ENCODE data around the gene ABL1. TPM values are rescaled to one million over a fixed set of nuclear protein-coding genes. Genes with fewer than 3 reads are reported as not detected.

The ABL1 gene
- total and polyA plus RNA-seq, 2 of the 13 experiments (the other 11 are each of a cell fraction or from before 2014, with no cell fraction given) = 10.8 to 20.4 TPM

GRCh38 chr9:130835441-130836298, 616 bp downstream of the ABL1 start (continued):
- TF ChIP-seq SNAPC4 (CRISPR knock-in tag; IDR thresholded peaks at IDR 0.05) (no peak), DNMT3B (CRISPR knock-in tag; conservative IDR thresholded peaks at IDR 0.05) (no peak), ZNF614 (CRISPR knock-in tag; IDR thresholded peaks at IDR 0.05; ENCODE audit: borderline replicate concordance) (no peak), ZNF383 (CRISPR knock-in tag; IDR thresholded peaks at IDR 0.05; ENCODE audit: borderline replicate concordance) (no peak), ZNF574 (CRISPR knock-in tag; IDR thresholded peaks at IDR 0.05) (no peak), ZNF816 (CRISPR knock-in tag; IDR thresholded peaks at IDR 0.05; ENCODE audit: borderline replicate concordance) (0 out of 2 replicates have a peak, but pooled peaks have one; percentile 11), PATZ1 (CRISPR knock-in tag; IDR thresholded peaks at IDR 0.05) (peak; percentile 39; the same call in 1 of the 2 replicates), SSRP1 (CRISPR knock-in tag; IDR thresholded peaks at IDR 0.05) (no peak), KDM5B (CRISPR knock-in tag; IDR thresholded peaks at IDR 0.05; ENCODE audit: borderline replicate concordance) (no peak; the same call in 1 of the 2 replicates), KDM3A (CRISPR knock-in tag; IDR thresholded peaks at IDR 0.05; ENCODE audit: low read depth) (no peak), ZBTB25 (CRISPR knock-in tag; IDR thresholded peaks at IDR 0.05) (no peak), ZNF775 (CRISPR knock-in tag; IDR thresholded peaks at IDR 0.05; ENCODE audit: borderline replicate concordance) (no peak), ZNF207 (IDR thresholded peaks at IDR 0.05; ENCODE audit: borderline replicate concordance) (no peak), ZNF350 (CRISPR knock-in tag; IDR thresholded peaks at IDR 0.05; ENCODE audit: borderline replicate concordance, low read depth) (no peak), ZNF720 (CRISPR knock-in tag; IDR thresholded peaks at IDR 0.05) (no peak), PTBP1 (IDR thresholded peaks at IDR 0.05; ENCODE audit: low read depth, low read length, poor library complexity, severe bottlenecking) (peak; percentile 86), THYN1 (CRISPR knock-in tag; IDR thresholded peaks at IDR 0.05; ENCODE audit: borderline replicate concordance, low read depth) (no peak), MIER2 (CRISPR knock-in tag; IDR thresholded peaks at IDR 0.05) (no peak)

All from HepG2 (cell line).